ENCODE measurements around the gene AGXT.

Gene AGXT

GRCh38 chr2:240869956-240870875 is 1.6 kb downstream of the AGXT start:
- DNase-seq (ENCODE audit: low read depth), result no peak

DNA sequence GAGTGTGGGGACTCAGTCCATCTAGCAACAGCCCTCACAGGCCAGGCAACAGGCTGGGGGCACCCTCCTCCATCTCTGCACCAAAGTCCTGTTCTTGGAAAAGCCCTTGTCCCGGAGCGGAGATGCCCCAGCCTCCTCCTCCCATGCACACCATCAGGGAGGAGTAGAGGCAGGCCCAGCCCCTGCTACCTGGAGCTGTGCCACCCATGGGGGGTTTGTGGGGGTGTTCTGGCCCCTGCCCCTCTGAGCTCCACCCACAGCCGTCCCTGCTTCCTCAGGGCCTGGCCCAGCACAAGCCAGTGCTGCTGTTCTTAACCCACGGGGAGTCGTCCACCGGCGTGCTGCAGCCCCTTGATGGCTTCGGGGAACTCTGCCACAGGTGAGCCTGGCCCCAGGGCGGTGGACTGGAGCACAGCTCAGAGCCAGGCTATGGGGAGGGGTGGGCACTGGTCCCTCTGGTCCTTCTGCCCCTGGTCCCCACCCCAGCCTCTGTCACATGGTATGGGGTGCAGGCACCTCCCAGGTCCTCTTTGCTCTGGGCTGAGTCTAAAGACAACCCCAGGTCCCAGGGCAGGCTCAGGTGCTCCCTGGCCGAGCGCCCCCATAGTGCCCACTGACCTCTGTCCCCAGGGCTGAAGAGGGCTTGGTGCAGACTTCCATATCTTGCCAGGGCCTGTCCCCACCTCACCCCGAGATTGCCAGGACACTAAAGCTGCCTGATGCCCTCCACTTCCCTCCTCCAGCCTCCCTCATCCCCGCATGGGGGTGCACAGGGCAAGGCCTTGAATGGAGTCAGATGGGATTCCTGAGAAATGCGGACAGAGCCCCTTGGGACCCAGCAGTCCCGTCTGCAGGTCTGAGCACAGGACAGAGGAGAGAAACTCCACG is 2.7 kb downstream of the AGXT start:
- no peak for DNase-seq (ENCODE audit: low read depth)

DNA sequence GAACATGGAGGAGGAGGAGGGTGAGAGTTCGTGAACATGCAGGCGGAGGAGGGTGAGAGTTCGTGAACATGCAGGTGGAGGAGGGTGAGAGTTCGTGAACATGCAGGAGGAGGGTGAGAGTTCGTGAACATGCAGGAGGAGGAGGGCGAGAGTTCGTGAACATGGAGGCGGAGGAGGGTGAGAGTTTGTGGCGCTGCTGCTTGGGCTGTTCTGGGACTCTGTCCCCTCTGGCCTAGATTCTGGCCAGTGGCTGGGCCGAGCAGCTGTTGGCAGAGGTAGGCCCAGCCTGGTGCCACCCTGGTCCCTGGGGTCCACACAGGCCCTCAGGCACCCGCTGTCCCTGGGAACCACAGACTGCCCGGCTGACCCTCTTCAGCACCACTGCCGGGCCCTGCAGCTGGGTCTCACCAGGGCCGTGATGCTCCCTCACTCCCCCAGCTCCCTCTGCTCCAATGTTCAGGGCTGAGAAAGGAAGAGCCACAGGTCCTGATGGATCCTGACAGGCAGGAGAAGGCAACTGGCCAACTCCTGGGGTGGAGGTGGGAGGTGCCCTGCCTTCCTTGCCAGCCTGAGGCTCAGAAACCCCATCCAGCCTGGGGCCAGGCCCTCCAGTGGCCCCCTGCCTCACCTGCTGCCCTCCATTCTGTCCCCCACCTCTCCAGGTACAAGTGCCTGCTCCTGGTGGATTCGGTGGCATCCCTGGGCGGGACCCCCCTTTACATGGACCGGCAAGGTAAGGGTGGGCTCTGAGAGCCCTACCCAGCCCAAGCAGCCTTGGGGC is 3.9 kb downstream of the AGXT start:
- DNase-seq (ENCODE audit: low read depth), result no peak

- DNase-seq (ENCODE audit: low read depth), result no peak
Observed at GRCh38 chr2:240873098-240873788, 4.6 kb downstream of the AGXT start.

- DNase-seq (ENCODE audit: low read depth), result no peak
Observed at GRCh38 chr2:240873805-240874714, 5.4 kb downstream of the AGXT start.

DNA sequence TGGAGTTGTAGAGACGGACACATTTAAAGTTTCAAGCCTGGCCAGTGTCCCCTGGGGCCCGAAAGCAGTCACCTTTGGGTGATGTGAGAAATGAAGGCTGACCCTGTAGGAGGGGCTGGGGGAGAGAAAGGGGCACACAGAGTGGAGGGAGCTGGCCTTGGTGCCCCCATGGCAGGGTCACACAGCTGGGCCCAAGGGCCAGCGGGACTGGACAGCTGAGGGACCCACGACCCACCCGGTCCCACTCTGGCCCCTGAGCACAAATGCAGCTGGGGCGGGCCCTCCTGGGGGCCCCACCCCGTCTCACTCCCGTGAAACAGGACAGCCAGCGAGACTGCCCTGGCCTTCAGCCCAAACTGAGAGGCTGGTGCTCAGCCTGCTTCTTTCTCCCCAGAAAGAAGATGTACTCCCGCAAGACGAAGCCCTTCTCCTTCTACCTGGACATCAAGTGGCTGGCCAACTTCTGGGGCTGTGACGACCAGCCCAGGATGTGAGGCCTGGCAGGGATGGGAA is 6.1 kb downstream of the AGXT start:
- DNase-seq (ENCODE audit: low read depth), result no peak

- DNase-seq (ENCODE audit: low read depth), result no peak
Observed at GRCh38 chr2:240875228-240876034, 6.8 kb downstream of the AGXT start.

DNA sequence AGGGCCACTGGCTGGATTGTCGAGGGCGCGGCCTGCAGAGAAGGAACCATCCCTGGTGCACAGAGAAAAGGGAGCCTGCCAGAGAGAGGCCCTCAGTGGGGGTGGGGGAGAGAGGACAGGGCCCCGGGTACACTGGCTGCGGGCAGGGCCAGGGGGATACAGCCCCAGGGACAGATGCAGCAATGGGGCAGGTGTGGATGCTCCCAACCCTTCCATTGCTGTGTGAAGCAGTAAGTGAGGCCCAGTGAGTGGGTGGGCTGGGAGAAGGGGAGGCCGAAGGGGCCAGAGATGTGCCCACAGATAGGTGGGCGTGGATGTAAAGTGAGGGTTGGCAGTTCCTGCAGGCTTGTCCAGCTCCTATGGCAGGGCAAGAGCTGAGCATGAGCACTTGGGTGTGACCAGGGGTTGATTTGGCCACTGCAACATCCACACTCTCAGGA is 7.4 kb downstream of the AGXT start:
- DNase-seq (ENCODE audit: low read depth), result no peak

- DNase-seq (ENCODE audit: low read depth), result no peak
Observed at GRCh38 chr2:240876475-240877251, 8.0 kb downstream of the AGXT start.

- no peak for DNase-seq (ENCODE audit: low read depth)
Observed at GRCh38 chr2:240877460-240878340, 9.1 kb downstream of the AGXT start.

DNA sequence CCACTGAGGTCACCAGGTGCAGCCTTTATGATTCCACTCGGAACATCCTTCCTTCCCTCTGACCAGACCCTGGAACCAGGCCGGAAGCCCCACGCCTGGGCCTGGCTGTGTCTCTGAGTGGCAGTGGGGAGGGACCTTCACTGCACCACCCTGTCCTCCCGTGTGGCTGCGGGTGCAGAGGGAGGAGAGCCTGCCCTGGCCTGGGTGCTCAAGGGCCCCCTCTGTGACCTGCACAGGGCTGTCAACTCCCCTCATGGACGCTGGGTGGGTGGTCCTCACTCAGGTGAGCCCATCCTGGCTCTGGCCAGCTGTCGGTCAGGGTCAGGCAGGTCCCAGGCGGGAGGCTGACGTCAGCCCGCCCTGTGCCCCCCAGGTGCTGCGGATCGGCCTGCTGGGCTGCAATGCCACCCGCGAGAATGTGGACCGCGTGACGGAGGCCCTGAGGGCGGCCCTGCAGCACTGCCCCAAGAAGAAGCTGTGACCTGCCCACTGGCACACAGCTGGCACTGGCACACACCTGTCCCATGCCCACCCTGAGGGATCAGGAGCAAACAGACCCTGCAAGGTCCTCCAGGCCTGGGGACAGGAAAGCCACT is 9.8 kb downstream of the AGXT start:
- DNase-seq (ENCODE audit: low read depth), result no peak

DNA sequence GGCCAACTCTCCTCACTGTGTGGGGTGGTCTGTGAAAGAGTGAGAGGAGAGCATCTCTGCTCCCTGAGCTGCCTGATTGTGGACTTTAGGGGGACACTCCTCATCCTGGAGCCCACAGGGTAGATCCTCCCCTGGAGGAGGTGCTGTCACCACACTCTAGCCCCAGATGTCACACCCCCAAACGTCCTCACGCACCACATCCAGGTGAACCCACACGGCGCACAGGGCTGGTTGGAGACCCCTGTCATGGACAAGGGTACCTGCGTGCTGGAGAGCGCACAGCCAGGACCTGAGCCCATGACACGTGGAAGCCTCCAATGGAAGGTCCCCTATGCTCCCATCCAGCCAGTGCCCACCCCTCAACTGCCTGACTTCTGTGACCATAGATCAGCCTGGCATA is 10.5 kb downstream of the AGXT start:
- DNase-seq (ENCODE audit: low read depth), result no peak

GRCh38 chr2:240881913-240882312 is 13.3 kb downstream of the AGXT start:
- no peak for DNase-seq (ENCODE audit: low read depth)

- DNase-seq (ENCODE audit: low read depth), result no peak
Observed at GRCh38 chr2:240884221-240884620, 15.6 kb downstream of the AGXT start.

- DNase-seq (ENCODE audit: low read depth), result no peak
Observed at GRCh38 chr2:240884745-240885144, 16.1 kb downstream of the AGXT start.

DNA sequence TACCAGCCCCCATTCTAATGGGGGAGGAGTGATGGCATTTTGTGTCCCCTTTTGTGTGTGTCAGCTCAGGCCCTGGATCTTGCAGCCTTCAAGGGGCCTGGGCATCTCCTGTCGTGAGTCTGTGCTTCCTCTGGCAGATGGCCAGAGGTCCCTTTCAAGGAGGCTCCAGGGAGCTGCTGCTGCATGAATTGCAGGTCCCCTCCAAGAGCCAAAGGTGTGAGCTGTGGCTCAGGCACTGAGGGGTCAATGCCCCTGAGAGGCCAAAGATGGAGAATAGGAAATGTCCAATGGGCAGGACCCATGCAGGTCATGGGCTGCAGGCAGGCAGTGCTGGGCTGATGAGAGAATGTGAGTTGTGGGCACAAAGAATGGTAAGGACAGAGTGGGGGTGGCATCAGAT is 16.9 kb downstream of the AGXT start:
- no peak for DNase-seq (ENCODE audit: low read depth)

DNA sequence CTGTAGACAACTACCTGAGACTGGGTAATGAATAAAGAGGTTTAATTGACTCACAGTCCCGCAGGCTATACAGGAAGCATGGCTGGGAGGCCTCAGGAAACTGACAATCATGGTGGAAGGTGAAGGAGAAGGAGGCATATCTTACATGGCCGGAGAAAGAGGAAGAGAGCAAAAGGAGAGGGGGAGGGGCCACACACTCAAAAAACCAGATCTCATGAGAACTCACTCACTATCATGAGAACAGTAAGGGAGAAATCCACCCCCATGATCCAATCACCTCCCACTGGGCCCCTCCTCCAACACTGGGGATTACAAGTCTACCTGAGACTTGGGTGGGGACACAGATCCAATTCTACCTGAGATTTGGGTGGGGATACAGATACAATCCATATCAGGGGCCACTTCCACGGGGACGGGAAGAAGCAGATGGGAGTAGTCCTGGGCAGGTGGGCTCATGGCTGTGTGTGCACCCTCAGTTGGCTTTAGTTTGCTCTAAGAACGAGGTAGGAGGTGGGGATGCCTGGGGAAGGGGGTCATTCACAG is 17.5 kb downstream of the AGXT start:
- DNase-seq (ENCODE audit: low read depth), result no peak
